ENCODE data around the gene TMX4. TPM values are rescaled to one million over a fixed set of nuclear protein-coding genes. Genes with fewer than 3 reads are reported as not detected.

The TMX4 gene
- total RNA-seq, 1 donor from 2014 or later: 28.6 TPM

GRCh38 chr20:7994809-7995208 is 24.8 kb downstream of the TMX4 start:
- no peak for DNase-seq (ENCODE audit: extremely low spot score, unreplicated experiment)
- H3K27ac Mint-ChIP-seq (ENCODE audit: unreplicated experiment): no peak overlapping the region
- no peaks in the 10 kb centered on the region for H3K27me3 Mint-ChIP-seq (ENCODE audit: unreplicated experiment)
- TF ChIP-seq CTCF (IDR thresholded peaks at IDR 0.05): no peak
- no peaks in the 10 kb centered on the region for H3K4me1 Mint-ChIP-seq (ENCODE audit: unreplicated experiment)
- H3K4me3 Mint-ChIP-seq (ENCODE audit: unreplicated experiment): no peak overlapping the region
- H3K36me3 Mint-ChIP-seq (ENCODE audit: unreplicated experiment): peaks cover 24% of the 10 kb centered on the region
- H3K9me3 Mint-ChIP-seq (ENCODE audit: unreplicated experiment): peaks cover 12% of the 10 kb centered on the region

- H3K4me1 Mint-ChIP-seq (ENCODE audit: unreplicated experiment): no peaks in the 10 kb centered on the region
- TF ChIP-seq CTCF (IDR thresholded peaks at IDR 0.05): no peak
- no peaks in the 10 kb centered on the region for H3K27me3 Mint-ChIP-seq (ENCODE audit: unreplicated experiment)
- no peak overlapping the region for H3K4me3 Mint-ChIP-seq (ENCODE audit: unreplicated experiment)
- DNase-seq (ENCODE audit: extremely low spot score, unreplicated experiment): no peak
- no peak overlapping the region for H3K27ac Mint-ChIP-seq (ENCODE audit: unreplicated experiment)
- H3K36me3 Mint-ChIP-seq (ENCODE audit: unreplicated experiment): peaks cover 24% of the 10 kb centered on the region
- peaks cover 12% of the 10 kb centered on the region for H3K9me3 Mint-ChIP-seq (ENCODE audit: unreplicated experiment)
Measured at GRCh38 chr20:7993703-7994102, 25.9 kb downstream of the TMX4 start.

- TF ChIP-seq CTCF (IDR thresholded peaks at IDR 0.05): no peak
- Mint-ChIP-seq H3K4me1 (ENCODE audit: unreplicated experiment) (no peaks in the 10 kb centered on the region), H3K4me3 (ENCODE audit: unreplicated experiment) (no peak overlapping the region), H3K9me3 (ENCODE audit: unreplicated experiment) (peaks cover 12% of the 10 kb centered on the region), H3K27me3 (ENCODE audit: unreplicated experiment) (no peaks in the 10 kb centered on the region), H3K27ac (ENCODE audit: unreplicated experiment) (no peak overlapping the region), H3K36me3 (ENCODE audit: unreplicated experiment) (peaks cover 24% of the 10 kb centered on the region)
- no peak for DNase-seq (ENCODE audit: extremely low spot score, unreplicated experiment)
Measured at GRCh38 chr20:7993238-7993637, 26.3 kb downstream of the TMX4 start.

- TF ChIP-seq CTCF (IDR thresholded peaks at IDR 0.05): no peak
- Mint-ChIP-seq H3K27ac (ENCODE audit: unreplicated experiment) (no peak overlapping the region), H3K9me3 (ENCODE audit: unreplicated experiment) (peaks cover 12% of the 10 kb centered on the region), H3K36me3 (ENCODE audit: unreplicated experiment) (peaks cover 25% of the 10 kb centered on the region), H3K4me1 (ENCODE audit: unreplicated experiment) (no peaks in the 10 kb centered on the region), H3K4me3 (ENCODE audit: unreplicated experiment) (no peak overlapping the region), H3K27me3 (ENCODE audit: unreplicated experiment) (no peaks in the 10 kb centered on the region)
- DNase-seq (ENCODE audit: extremely low spot score, unreplicated experiment): no peak
Measured at GRCh38 chr20:7990385-7990784, 29.2 kb downstream of the TMX4 start.

GRCh38 chr20:7989379-7989778 is 30.2 kb downstream of the TMX4 start:
- no peak for TF ChIP-seq CTCF (IDR thresholded peaks at IDR 0.05)
- H3K36me3 Mint-ChIP-seq (ENCODE audit: unreplicated experiment): peaks cover 17% of the 10 kb centered on the region
- H3K27me3 Mint-ChIP-seq (ENCODE audit: unreplicated experiment): no peaks in the 10 kb centered on the region
- no peak for DNase-seq (ENCODE audit: extremely low spot score, unreplicated experiment)
- peaks cover 9% of the 10 kb centered on the region for H3K9me3 Mint-ChIP-seq (ENCODE audit: unreplicated experiment)
- no peak overlapping the region for H3K27ac Mint-ChIP-seq (ENCODE audit: unreplicated experiment)
- H3K4me3 Mint-ChIP-seq (ENCODE audit: unreplicated experiment): no peak overlapping the region
- H3K4me1 Mint-ChIP-seq (ENCODE audit: unreplicated experiment): no peaks in the 10 kb centered on the region
